Measurements from ENCODE around the gene MYO5B.
"Not testable (repeated sequence)": the region's sequence is repeated elsewhere in the genome, so short reads cannot be mapped to it uniquely, and the experiment has no call there.

MYO5B gene

DNA sequence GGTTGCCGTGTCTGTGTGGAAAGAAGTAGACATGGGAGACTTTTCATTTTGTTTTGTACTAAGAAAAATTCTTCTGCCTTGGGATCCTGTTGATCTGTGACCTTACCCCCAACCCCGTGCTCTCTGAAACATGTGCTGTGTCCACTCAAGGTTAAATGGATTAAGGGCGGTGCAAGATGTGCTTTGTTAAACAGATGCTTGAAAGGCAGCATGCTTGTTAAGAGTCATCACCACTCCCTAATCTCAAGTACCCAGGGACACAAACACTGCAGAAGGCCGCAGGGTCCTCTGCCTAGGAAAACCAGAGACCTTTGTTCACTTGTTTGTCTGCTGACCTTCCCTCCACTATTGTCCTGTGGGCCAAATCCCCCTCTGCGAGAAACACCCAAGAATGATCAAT lies 394.5 kb downstream of the MYO5B start:
- DNase-seq (ENCODE audit: low read depth, low spot score), result not testable (repeated sequence)

- DNase-seq (ENCODE audit: low read depth, low spot score), result not testable (repeated sequence)
These were observed 395.1 kb downstream of the MYO5B start for GRCh38 chr18:49799806-49800205.

- DNase-seq (ENCODE audit: low read depth, low spot score), result no peak
These were observed 396.9 kb downstream of the MYO5B start for GRCh38 chr18:49798001-49798400.

- DNase-seq (ENCODE audit: low read depth, low spot score), result no peak
These were observed 399.1 kb downstream of the MYO5B start for GRCh38 chr18:49795612-49796552.

DNA sequence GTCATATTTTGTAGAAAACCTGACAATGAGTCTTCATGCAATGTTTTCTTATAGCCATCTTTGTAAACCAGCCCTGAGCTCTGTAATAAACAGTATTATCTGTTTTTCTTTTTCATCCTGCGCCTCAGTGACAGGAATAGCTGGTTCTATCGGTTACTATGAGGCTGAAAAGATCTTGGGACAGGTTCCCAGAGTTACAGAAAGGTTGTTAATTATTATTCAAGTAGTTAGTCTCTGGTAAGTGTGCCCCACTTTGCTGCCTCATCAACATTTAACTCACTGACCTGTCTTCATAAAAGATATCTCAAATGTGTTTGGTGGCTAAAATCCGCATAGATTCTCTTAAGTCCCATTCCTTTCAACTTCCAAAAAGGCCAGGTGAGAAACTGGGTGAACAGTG lies 400.2 kb downstream of the MYO5B start:
- no peak for DNase-seq (ENCODE audit: low read depth, low spot score)

GRCh38 chr18:49789560-49790134 lies 405.3 kb downstream of the MYO5B start:
- not testable (repeated sequence) for DNase-seq (ENCODE audit: low read depth, low spot score)

DNA sequence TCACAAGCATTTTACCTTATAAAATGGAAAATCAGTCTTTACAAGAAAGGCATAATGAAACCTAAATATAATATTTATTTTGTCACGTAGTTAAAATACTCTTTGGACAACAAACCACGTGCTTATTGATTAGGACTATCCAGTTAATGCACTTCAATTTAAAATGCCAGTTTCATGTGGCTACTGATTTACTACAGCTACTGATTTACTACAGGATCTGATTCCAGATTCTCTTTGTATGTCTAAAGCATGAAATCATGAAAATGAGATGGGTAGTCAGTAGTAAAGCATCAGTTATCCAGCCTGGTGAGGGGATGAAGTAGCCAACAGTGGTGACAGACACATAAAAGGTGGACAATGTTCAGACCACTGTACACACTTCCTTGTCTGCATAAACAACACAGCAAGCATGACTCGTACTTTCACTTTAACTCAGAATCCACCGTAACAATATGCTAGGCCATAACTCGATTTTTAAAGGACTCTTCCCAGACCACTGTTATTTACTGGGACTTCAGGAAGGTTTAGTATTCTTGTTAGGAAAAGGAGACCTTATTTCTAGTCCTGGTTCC lies 406.5 kb downstream of the MYO5B start:
- DNase-seq (ENCODE audit: low read depth, low spot score), result no peak

DNA sequence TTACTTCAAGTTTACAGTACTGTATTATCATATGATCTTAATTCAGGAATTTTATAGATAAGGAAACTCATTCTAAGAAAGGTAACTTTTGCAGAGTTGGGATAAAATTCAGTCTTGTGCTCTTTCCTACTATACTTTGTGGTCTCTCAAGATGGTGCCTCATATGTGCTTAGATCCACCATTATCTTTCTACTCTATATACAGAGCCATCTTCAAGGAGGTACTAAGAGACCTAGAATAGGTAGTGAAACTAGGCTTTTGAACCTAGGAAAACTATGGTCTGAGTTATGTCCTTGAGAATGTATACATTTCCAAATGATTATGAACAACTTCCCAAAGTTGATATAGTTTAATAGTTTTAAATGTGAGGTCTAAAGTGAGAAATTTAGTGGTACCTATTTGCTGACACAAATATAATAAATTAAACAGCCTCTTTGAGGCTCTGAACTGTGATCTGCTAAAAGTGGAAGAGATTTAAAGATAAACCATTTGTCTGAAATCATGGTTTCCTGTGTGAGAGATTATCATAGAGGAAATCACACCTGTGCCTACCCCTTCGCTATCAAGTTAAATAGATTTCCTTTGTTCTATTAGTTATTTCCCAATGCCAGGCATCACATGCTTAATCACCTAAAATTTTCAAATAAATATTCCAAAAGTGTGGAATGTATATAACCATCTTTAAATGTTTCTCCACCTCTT lies 408.8 kb downstream of the MYO5B start:
- DNase-seq (ENCODE audit: low read depth, low spot score), result no peak

DNA sequence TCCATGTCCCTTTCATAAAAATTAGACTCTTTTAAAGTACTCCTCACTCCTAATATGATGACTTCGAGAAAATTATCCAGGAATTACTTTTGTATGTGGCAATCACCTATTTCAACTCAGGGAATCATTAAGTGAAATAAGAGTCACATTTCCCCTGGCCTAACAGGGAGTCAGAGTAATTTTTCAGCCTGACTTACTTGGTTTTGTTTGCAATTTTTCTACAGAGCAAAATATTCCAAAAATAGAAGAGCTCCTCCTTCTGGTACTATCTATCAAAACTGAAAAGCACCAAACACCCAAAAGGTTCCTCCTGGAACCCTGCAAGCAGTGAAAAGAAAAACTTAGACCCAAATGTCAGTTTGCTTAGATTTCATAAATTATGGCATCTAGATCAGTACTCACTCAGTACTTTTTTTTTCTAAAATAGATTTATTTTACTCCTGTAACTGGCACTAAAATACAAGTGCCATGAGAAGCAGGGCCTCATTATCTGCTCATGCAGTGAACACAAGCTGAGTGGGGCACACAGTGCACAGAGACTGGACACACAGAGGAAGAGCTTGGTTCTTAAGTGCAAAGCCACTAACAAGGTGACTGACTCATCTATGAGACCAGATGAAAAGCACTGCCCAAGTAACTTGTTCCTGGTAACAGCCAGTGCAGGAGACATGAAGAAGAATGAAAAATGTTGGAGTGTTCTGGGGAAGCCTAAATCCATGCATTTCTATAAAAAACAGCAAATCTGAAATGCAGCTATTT lies 410.3 kb downstream of the MYO5B start:
- DNase-seq (ENCODE audit: low read depth, low spot score), result no peak

DNA sequence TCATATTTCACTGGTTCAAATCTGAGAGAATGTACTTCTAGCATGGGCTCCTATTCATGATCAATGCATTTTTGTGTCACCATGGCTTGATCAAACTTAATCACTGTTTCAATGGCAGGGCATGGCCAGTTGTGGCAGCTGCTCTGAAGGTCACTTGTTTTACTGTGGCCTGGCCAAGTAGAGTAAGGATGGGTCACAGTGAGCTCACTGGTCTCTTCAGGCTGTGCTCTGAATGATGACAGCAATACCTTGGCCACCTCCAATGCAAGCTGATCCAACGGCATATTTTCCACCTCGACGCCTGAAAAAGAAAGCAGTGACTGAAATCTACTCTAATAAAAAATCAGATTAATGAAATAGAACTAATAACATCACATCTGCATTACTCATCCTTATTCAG lies 411.3 kb downstream of the MYO5B start:
- DNase-seq (ENCODE audit: low read depth, low spot score), result not testable (repeated sequence)

DNA sequence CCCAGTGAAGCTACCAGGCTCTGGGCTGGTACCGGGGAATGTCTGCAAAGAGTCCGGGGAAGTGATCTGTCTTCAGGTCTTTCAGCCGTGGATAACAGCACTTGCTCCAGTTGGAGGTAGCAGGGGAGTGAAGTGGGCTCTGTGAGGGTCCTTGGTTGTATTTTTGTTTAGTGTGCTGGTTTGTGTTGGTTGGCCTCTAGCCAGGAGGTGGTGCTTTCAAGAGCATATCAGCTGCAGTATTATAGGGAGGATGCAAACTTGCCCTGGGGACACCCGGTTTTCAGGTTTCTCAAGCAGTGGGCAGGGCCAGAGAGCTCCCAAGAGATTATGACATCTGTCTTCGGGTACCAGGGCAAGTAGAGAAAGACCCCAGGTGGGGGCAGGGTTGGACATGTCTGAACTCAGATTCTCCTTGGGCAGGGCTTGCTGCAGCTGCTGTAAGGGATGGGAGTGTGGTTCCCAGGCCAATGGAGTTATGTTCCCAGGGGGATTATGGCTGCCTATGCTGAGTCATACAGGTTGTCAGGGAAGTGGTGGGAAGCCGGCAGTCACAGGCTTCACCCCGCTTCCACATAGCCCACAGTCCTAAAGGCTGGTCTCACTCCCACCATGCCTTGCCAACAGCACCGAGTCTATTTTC lies 416.0 kb downstream of the MYO5B start:
- peak; percentile 25 for DNase-seq (ENCODE audit: low read depth, low spot score)

Measured in brain pericyte (primary cell).